ENCODE data around the gene FOXR2.

DNA sequence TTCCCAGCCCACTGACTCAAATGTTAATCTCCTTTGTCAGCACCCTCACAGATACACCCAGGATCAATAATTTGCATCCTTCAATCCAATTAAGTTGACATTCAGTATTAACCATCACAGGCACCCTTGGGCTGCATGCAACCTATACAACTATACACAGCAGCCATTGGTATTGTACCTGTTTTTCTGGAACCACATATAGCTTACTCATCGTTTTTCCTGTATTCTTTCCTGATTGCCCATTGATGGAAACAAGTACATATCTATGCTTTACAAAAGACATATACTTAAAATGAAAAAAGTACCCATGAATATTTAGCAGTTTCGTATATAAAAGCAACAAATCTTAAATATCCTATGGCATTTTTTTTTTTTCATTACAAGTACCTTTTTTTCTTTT, 3.7 kb upstream of the FOXR2 start:
- TF ChIP-seq, protein P1, sequence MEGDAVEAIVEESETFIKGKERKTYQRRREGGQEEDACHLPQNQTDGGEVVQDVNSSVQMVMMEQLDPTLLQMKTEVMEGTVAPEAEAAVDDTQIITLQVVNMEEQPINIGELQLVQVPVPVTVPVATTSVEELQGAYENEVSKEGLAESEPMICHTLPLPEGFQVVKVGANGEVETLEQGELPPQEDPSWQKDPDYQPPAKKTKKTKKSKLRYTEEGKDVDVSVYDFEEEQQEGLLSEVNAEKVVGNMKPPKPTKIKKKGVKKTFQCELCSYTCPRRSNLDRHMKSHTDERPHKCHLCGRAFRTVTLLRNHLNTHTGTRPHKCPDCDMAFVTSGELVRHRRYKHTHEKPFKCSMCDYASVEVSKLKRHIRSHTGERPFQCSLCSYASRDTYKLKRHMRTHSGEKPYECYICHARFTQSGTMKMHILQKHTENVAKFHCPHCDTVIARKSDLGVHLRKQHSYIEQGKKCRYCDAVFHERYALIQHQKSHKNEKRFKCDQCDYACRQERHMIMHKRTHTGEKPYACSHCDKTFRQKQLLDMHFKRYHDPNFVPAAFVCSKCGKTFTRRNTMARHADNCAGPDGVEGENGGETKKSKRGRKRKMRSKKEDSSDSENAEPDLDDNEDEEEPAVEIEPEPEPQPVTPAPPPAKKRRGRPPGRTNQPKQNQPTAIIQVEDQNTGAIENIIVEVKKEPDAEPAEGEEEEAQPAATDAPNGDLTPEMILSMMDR (IDR thresholded peaks at IDR 0.05; ENCODE audit: poor library complexity) = no peak
- TF ChIP-seq EZH2 (IDR thresholded peaks at IDR 0.05; ENCODE audit: borderline replicate concordance) (no peak), EZH2phosphoT487 (IDR thresholded peaks at IDR 0.05; ENCODE audit: low read depth, severe bottlenecking, unreplicated experiment) (no peak)

Measured in hepatocyte (in vitro differentiated cells).